ENCODE results near the gene FGF3.

DNA sequence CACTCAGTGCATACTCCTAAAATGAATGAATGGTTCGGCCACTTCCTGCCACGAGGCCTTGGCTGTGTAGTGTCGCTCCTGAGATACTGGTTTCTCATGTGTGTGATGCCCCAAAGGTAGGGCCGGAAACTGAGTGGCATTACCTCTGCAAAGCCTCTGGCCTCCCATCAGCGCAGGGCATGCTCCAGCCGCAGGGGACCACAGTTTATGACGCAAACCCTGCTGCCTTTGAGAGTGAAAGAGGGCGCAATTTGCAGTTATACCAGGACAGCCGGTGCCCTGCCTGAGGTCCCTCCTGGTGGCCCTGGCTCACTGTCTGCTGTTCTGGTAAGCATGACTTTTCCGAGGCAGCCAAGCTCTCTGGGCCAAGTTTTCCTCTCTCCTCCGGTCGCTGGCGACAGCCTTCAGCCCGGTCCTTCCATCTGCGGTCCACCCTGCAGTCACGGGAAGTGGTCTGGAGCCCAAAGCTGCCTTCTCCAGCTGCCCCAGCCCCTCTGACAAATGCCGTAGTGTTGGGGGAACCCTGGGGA is 2.4 kb upstream of the FGF3 start:
- TF ChIP-seq POLR2AphosphoS5 (IDR thresholded peaks at IDR 0.05): no peak
- TF ChIP-seq, protein P1, sequence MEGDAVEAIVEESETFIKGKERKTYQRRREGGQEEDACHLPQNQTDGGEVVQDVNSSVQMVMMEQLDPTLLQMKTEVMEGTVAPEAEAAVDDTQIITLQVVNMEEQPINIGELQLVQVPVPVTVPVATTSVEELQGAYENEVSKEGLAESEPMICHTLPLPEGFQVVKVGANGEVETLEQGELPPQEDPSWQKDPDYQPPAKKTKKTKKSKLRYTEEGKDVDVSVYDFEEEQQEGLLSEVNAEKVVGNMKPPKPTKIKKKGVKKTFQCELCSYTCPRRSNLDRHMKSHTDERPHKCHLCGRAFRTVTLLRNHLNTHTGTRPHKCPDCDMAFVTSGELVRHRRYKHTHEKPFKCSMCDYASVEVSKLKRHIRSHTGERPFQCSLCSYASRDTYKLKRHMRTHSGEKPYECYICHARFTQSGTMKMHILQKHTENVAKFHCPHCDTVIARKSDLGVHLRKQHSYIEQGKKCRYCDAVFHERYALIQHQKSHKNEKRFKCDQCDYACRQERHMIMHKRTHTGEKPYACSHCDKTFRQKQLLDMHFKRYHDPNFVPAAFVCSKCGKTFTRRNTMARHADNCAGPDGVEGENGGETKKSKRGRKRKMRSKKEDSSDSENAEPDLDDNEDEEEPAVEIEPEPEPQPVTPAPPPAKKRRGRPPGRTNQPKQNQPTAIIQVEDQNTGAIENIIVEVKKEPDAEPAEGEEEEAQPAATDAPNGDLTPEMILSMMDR (IDR thresholded peaks at IDR 0.05 in 8 of 11, conservative IDR thresholded peaks at IDR 0.05 in 3 of 11): no peak
- no peak for TF ChIP-seq POLR2A (IDR thresholded peaks at IDR 0.05)

Measured in spleen (tissue), 7 donors.